Parathyroid adenoma (tissue), 2 donors: ENCODE measurements around the gene ME3.

ENCODE experiments used
- H2AFZ ChIP-seq: fragments of 300-600 bp; sonication (generic); one replicate; pipeline ENCODE4 v1.7.0; 2017; ENCODE audit warnings: antibody characterized with exemption, mild to moderate bottlenecking
- H3K27ac ChIP-seq: fragments of 300-600 bp; sonication (generic); one replicate; pipeline ENCODE4 v1.7.0; 2017
- H3K27me3 ChIP-seq: fragments of 300-600 bp; sonication (generic); one replicate; pipeline ENCODE4 v1.7.0; 2017; ENCODE audit warnings: low read length; ENCODE audit not compliant: control insufficient read depth, insufficient read depth
- H3K36me3 ChIP-seq: fragments of 300-600 bp; sonication (generic); one replicate; pipeline ENCODE4 v1.7.0; 2017; ENCODE audit warnings: low read length; ENCODE audit not compliant: control insufficient read depth, insufficient read depth
- H3K4me1 ChIP-seq: fragments of 300-600 bp; sonication (generic); one replicate; pipeline ENCODE4 v1.7.0; 2017; ENCODE audit warnings: control low read depth
- H3K4me2 ChIP-seq: fragments of 300-600 bp; sonication (generic); one replicate; pipeline ENCODE4 v1.7.0; 2017; ENCODE audit warnings: low read length
- H3K4me3 ChIP-seq: fragments of 300-600 bp; sonication (generic); one replicate; pipeline ENCODE4 v1.7.0; 2017; ENCODE audit warnings: low read depth, low read length
- H3K79me2 ChIP-seq: fragments of 300-600 bp; sonication (generic); one replicate; pipeline ENCODE4 v1.7.0; 2017; ENCODE audit warnings: control low read depth
- H3K9ac ChIP-seq: fragments of 300-600 bp; sonication (generic); one replicate; pipeline ENCODE4 v1.7.0; 2017; ENCODE audit warnings: mild to moderate bottlenecking
- H3K9me3 ChIP-seq: fragments of 300-600 bp; sonication (generic); one replicate; pipeline ENCODE4 v1.7.0; 2017; ENCODE audit warnings: low read length; ENCODE audit not compliant: control insufficient read depth
- TF ChIP-seq, protein P1 (sequence below): fragments of 300-600 bp; sonication (generic); IDR thresholded peaks from one replicate; pipeline ENCODE4 v1.7.0; 2017; ENCODE audit warnings: antibody characterized with exemption, mild to moderate bottlenecking
- donor health status: primary hyperparathyroidism.

The ME3 gene

GRCh38 chr11:86702220-86702983 is 30.0 kb upstream of the ME3 start:
- H3K9me3 ChIP-seq = no peaks in the 10 kb centered on the region
- no peak overlapping the region for H3K4me2 ChIP-seq
- no peak overlapping the region for H3K27ac ChIP-seq
- H3K79me2 ChIP-seq = no peaks in the 10 kb centered on the region
- no peaks in the 10 kb centered on the region for H3K36me3 ChIP-seq
- H2AFZ ChIP-seq = no peak overlapping the region
- H3K27me3 ChIP-seq = no peaks in the 10 kb centered on the region
- TF ChIP-seq, protein P1, sequence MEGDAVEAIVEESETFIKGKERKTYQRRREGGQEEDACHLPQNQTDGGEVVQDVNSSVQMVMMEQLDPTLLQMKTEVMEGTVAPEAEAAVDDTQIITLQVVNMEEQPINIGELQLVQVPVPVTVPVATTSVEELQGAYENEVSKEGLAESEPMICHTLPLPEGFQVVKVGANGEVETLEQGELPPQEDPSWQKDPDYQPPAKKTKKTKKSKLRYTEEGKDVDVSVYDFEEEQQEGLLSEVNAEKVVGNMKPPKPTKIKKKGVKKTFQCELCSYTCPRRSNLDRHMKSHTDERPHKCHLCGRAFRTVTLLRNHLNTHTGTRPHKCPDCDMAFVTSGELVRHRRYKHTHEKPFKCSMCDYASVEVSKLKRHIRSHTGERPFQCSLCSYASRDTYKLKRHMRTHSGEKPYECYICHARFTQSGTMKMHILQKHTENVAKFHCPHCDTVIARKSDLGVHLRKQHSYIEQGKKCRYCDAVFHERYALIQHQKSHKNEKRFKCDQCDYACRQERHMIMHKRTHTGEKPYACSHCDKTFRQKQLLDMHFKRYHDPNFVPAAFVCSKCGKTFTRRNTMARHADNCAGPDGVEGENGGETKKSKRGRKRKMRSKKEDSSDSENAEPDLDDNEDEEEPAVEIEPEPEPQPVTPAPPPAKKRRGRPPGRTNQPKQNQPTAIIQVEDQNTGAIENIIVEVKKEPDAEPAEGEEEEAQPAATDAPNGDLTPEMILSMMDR = no peak
- no peaks in the 10 kb centered on the region for H3K4me1 ChIP-seq
- H3K4me3 ChIP-seq = no peak overlapping the region
- H3K9ac ChIP-seq = no peak overlapping the region

DNA sequence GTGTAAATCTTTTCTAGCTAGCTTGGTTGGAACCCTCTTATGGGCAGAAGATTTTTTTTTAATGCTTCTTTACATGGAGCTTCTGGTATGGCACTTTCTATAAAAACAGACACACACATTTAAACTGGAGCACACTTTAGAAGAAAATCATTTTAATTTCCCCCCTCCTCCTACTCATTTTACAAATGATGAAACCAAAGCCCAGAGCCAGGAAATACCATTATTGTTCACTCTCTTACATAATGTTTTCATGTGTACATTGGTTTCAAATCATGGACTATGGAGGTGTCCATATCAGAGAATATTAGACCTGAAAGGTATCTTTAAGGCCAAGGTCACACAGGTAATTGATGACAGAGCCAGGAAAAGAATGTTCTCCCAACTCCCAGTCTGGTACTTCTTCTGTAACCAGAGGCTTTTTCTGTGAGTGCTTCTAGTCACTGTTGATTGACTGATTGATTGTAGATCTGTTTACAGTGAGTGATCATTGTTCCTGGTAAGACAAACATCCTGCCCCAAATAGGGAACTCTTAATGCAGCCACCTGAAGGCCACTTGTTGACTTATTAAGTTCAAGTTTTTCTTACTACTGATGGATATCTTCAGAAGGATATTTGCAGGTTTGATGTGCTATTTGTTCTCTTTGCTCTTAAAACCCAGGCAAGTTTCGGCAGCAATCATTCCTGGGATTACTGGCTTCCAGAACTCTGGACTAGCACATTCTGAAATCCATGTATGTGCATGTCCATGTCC is 26.8 kb upstream of the ME3 start:
- no peaks in the 10 kb centered on the region for H3K27me3 ChIP-seq
- H3K4me3 ChIP-seq = no peak overlapping the region
- TF ChIP-seq, protein P1 = no peak
- no peak overlapping the region for H2AFZ ChIP-seq
- H3K79me2 ChIP-seq = no peaks in the 10 kb centered on the region
- no peaks in the 10 kb centered on the region for H3K36me3 ChIP-seq
- no peaks in the 10 kb centered on the region for H3K4me1 ChIP-seq
- H3K4me2 ChIP-seq = no peak overlapping the region
- no peak overlapping the region for H3K27ac ChIP-seq
- H3K9me3 ChIP-seq = no peaks in the 10 kb centered on the region
- H3K9ac ChIP-seq = no peak overlapping the region

- H3K9ac ChIP-seq = no peak overlapping the region
- no peaks in the 10 kb centered on the region for H3K36me3 ChIP-seq
- H3K79me2 ChIP-seq = no peaks in the 10 kb centered on the region
- no peak overlapping the region for H2AFZ ChIP-seq
- no peak overlapping the region for H3K27ac ChIP-seq
- no peaks in the 10 kb centered on the region for H3K27me3 ChIP-seq
- H3K4me1 ChIP-seq = no peaks in the 10 kb centered on the region
- H3K4me2 ChIP-seq = no peak overlapping the region
- no peaks in the 10 kb centered on the region for H3K9me3 ChIP-seq
- H3K4me3 ChIP-seq = no peak overlapping the region
- TF ChIP-seq, protein P1 = no peak
These were observed 26.2 kb upstream of the ME3 start for GRCh38 chr11:86698639-86699038.

DNA sequence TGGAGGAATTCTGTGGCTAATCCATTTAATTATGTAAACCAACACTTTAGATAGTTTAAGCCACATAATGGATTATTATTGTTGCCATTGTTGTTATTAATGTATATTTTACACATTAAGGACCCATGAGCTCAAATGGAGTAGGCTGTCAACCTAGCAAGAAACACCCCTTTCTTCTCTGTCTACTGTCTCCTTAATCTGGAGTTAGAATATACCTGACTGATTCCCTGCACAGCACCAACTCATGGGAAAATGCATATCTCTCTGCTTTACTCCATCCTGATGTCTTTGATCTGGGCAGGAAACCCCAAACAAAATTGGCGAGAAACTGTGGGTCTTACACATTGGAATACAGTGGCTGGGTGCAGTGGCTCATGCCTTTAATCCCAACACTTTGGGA is 24.0 kb upstream of the ME3 start:
- H3K9me3 ChIP-seq = no peaks in the 10 kb centered on the region
- H3K27ac ChIP-seq = no peak overlapping the region
- H3K4me2 ChIP-seq = no peak overlapping the region
- peaks cover 4% of the 10 kb centered on the region for H3K4me1 ChIP-seq
- H2AFZ ChIP-seq = no peak overlapping the region
- no peaks in the 10 kb centered on the region for H3K36me3 ChIP-seq
- no peak overlapping the region for H3K4me3 ChIP-seq
- TF ChIP-seq, protein P1 = no peak
- no peaks in the 10 kb centered on the region for H3K79me2 ChIP-seq
- H3K27me3 ChIP-seq = no peaks in the 10 kb centered on the region
- no peak overlapping the region for H3K9ac ChIP-seq
